PC-3 (cell line): ENCODE results near the gene NAA11. TPM values are rescaled to one million over a fixed set of nuclear protein-coding genes. Genes with fewer than 3 reads are reported as not detected.

Experiments used
- ATAC-seq: fragments of 200-7000 bp; cut with Tn5 transposase; 2 replicates; pipeline ENCODE4 v1.9.1; 2020; ENCODE audit warnings: mild to moderate bottlenecking, moderate library complexity
- BruUV-seq: library from RNA; stranded (reverse); fragments of 400-500 nt; replicated peaks from 2 replicates; lab custom pipeline; 2021; lab: Mats Ljungman, UMichigan
- CTCF ChIA-PET: fragments of 300-600 bp; sonication (Branson Sonifier 250); formaldehyde crosslinking; loops from one replicate; lab custom pipeline; 2022; ENCODE audit warnings: antibody characterized with exemption; lab: Charles Lee
- POLR2A ChIA-PET: fragments of 300-600 bp; sonication (Branson Sonifier 250); formaldehyde crosslinking; loops from one replicate; lab custom pipeline; 2022; ENCODE audit warnings: antibody characterized with exemption; ENCODE audit not compliant: unreplicated experiment; lab: Charles Lee
- DNase-seq: peaks from one replicate; pipeline ENCODE4 v3.0.0-alpha.2; 2015
- H2AFZ ChIP-seq: fragments of 300-600 bp; sonication (generic); 2 replicates; pipeline ENCODE4 v1.6.0; 2016; ENCODE audit warnings: antibody characterized with exemption, low read length
- H3F3A ChIP-seq: fragments of 300-600 bp; sonication (generic); one replicate; pipeline ENCODE4 v1.6.0; 2017; ENCODE audit warnings: antibody characterized with exemption, low read length, control low read depth, mild to moderate bottlenecking; ENCODE audit not compliant: unreplicated experiment
- H3K27ac ChIP-seq: fragments of 300-600 bp; sonication (generic); 2 replicates; pipeline ENCODE4 v1.5.1; 2016; ENCODE audit warnings: mild to moderate bottlenecking, low read length
- H3K27me3 ChIP-seq: fragments of 300-600 bp; sonication (generic); 2 replicates; pipeline ENCODE4 v1.6.1; 2016; ENCODE audit warnings: low read length, mixed read lengths
- H3K36me3 ChIP-seq: fragments of 300-600 bp; sonication (generic); 2 replicates; pipeline ENCODE4 v1.6.1; 2016; ENCODE audit warnings: low read depth, mixed run types, low read length, mixed read lengths
- H3K4me1 ChIP-seq: fragments of 300-600 bp; sonication (generic); 2 replicates; pipeline ENCODE4 v1.5.1; 2016; ENCODE audit warnings: low read length; ENCODE audit not compliant: insufficient read depth
- H3K4me2 ChIP-seq: fragments of 300-600 bp; sonication (generic); 2 replicates; pipeline ENCODE4 v1.6.0; 2016; ENCODE audit warnings: low read length
- H3K4me3 ChIP-seq: fragments of 300-600 bp; sonication (generic); 2 replicates; pipeline ENCODE4 v1.5.1; 2016; ENCODE audit warnings: mild to moderate bottlenecking, low read length, mixed read lengths
- H3K79me2 ChIP-seq: fragments of 300-600 bp; sonication (generic); 2 replicates; pipeline ENCODE4 v1.6.1; 2017; ENCODE audit warnings: low read length, mixed read lengths
- H3K9ac ChIP-seq: fragments of 300-600 bp; sonication (generic); 2 replicates; pipeline ENCODE4 v1.6.0; 2016; ENCODE audit warnings: mild to moderate bottlenecking, low read length
- H3K9me2 ChIP-seq: fragments of 300-600 bp; sonication (generic); replicated peaks from 2 replicates; pipeline ENCODE4 v1.6.1; 2016; ENCODE audit warnings: mixed run types, low read length, mixed read lengths
- H3K9me3 ChIP-seq: fragments of 300-600 bp; sonication (generic); 2 replicates; pipeline ENCODE4 v1.6.1; 2016; ENCODE audit warnings: low read length, mixed read lengths
- H4K20me1 ChIP-seq: fragments of 300-600 bp; sonication (generic); 2 replicates; pipeline ENCODE4 v1.6.1; 2016; ENCODE audit warnings: low read length, mixed read lengths
- EZH2 ChIP-seq: fragments of 300-600 bp; sonication (generic); IDR thresholded peaks from one replicate; pipeline ENCODE4 v1.6.1; 2017; ENCODE audit warnings: antibody characterized with exemption, mild to moderate bottlenecking, low read length; ENCODE audit not compliant: unreplicated experiment
- EZH2phosphoT487 ChIP-seq: fragments of 300-600 bp; sonication (generic); IDR thresholded peaks from 2 replicates; pipeline ENCODE4 v1.6.1; 2018; ENCODE audit warnings: mild to moderate bottlenecking, antibody characterized with exemption, low read length, borderline replicate concordance
- intact Hi-C: fragments of 100-400 bp; cut with micrococcal nuclease; formaldehyde crosslinking; loops from 2 replicates; pipeline ENCODE4 v1.9.0; 2023
- total RNA-seq: library from RNA; depleted of rRNA; stranded (reverse); fragments of >200 nt; gene quantifications from 2 replicates; pipeline ENCODE4 v1.2.3, GENCODE V29; 2014
- TF ChIP-seq, protein P1 (sequence below): fragments of 300-600 bp; sonication (generic); conservative IDR thresholded peaks from 2 replicates; pipeline ENCODE4 v1.5.1; 2017; ENCODE audit warnings: antibody characterized with exemption, low read depth, mild to moderate bottlenecking, low read length

NAA11 gene
- total RNA-seq, 1 experiment from 2014 or later: not detected

DNA sequence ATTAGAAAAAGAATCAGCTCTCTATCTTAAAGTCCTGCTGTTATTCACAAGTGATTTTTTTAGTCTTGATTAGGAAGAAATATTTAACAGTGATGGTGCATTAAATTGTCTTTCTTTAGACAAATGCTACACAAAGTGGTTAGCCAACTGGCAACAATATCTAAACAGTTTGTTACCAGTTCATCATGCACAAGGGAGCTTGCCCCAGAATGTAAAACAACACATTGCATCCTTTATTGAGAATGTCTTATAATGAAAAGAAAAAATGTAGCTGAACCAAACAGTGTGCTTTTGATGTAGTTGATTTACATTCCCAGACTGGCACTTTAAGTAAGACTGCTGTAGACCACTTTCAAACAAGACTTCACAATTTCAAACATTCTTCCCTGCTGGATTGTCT, 34.1 kb upstream of the NAA11 start:
- H3K4me2 ChIP-seq: no peak overlapping the region
- H3K4me3 ChIP-seq: no peak overlapping the region
- no peaks in the 10 kb centered on the region for H3K36me3 ChIP-seq
- no peak for DNase-seq
- no peaks in the 10 kb centered on the region for H4K20me1 ChIP-seq
- no peaks in the 10 kb centered on the region for H3K27me3 ChIP-seq
- ChIA-PET POLR2A (no interaction called here), CTCF (no interaction called here)
- no peaks in the 10 kb centered on the region for H3K9me2 ChIP-seq
- BruUV-seq: no TSS peak
- TF ChIP-seq, protein P1, sequence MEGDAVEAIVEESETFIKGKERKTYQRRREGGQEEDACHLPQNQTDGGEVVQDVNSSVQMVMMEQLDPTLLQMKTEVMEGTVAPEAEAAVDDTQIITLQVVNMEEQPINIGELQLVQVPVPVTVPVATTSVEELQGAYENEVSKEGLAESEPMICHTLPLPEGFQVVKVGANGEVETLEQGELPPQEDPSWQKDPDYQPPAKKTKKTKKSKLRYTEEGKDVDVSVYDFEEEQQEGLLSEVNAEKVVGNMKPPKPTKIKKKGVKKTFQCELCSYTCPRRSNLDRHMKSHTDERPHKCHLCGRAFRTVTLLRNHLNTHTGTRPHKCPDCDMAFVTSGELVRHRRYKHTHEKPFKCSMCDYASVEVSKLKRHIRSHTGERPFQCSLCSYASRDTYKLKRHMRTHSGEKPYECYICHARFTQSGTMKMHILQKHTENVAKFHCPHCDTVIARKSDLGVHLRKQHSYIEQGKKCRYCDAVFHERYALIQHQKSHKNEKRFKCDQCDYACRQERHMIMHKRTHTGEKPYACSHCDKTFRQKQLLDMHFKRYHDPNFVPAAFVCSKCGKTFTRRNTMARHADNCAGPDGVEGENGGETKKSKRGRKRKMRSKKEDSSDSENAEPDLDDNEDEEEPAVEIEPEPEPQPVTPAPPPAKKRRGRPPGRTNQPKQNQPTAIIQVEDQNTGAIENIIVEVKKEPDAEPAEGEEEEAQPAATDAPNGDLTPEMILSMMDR: no peak
- TF ChIP-seq EZH2: no peak
- no peak for TF ChIP-seq EZH2phosphoT487
- intact Hi-C loops: no loop called here
- H3K9me3 ChIP-seq: no peaks in the 10 kb centered on the region
- no peaks in the 10 kb centered on the region for H3F3A ChIP-seq
- no peak overlapping the region for H2AFZ ChIP-seq
- no peaks in the 10 kb centered on the region for H3K79me2 ChIP-seq
- H3K27ac ChIP-seq: no peak overlapping the region
- no peaks in the 10 kb centered on the region for H3K4me1 ChIP-seq
- H3K9ac ChIP-seq: no peak overlapping the region
- ATAC-seq: no peak

DNA sequence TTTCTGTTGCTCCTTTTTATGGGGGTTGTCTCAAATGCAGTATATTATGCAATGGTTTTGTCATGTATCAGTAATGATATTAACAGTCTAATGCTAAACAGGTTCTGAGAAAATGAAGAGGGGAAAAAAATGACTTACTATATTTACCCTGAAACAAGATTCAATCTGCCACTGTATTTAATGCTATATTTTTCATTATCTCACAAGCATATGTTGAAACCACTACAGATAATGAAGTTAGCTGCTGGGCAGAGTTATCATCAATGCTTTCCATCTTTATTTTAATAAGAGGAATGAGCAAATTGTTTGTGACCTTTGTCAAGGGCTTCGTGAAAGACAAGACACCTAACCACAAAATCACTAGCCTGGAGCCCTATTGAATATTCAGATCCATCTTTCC, 32.6 kb upstream of the NAA11 start:
- Histone ChIP-seq H4K20me1 (no peaks in the 10 kb centered on the region), H3K79me2 (no peaks in the 10 kb centered on the region), H3F3A (no peaks in the 10 kb centered on the region), H3K4me3 (no peak overlapping the region), H3K4me2 (no peak overlapping the region), H3K27me3 (no peaks in the 10 kb centered on the region), H3K27ac (no peak overlapping the region), H3K9me2 (no peaks in the 10 kb centered on the region), H3K9me3 (no peaks in the 10 kb centered on the region), H2AFZ (no peak overlapping the region), H3K36me3 (no peaks in the 10 kb centered on the region), H3K9ac (no peak overlapping the region), H3K4me1 (no peaks in the 10 kb centered on the region)
- CTCF ChIA-PET: no interaction called here
- ATAC-seq (no peak), DNase-seq (no peak)
- BruUV-seq: no TSS peak
- intact Hi-C loops: no loop called here
- TF ChIP-seq EZH2phosphoT487: no peak
- no peak for TF ChIP-seq EZH2
- TF ChIP-seq, protein P1: no peak
- POLR2A ChIA-PET: no interaction called here

DNA sequence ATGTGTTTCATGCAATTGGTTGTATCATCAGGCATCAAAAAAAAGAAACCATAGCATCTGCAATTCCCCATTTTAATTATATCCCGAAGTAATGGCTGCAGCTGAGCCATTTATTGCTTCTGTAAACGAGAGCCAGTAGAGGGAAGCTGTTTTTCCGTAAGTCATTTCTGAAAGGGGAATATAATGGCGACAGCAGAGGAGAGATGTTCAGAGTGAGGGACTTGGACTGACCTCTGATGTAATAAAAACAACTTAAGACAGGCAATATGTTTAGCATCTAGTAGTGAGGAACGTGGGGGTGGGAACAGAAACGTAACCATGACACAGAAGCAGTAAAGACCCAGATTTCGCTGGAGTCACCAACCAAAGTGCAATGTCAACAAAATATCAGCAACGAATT, 31.5 kb upstream of the NAA11 start:
- H2AFZ ChIP-seq: no peak overlapping the region
- TF ChIP-seq EZH2 (no peak), EZH2phosphoT487 (no peak)
- TF ChIP-seq, protein P1: no peak
- POLR2A ChIA-PET: no interaction called here
- H3K79me2 ChIP-seq: no peaks in the 10 kb centered on the region
- H3K27ac ChIP-seq: no peak overlapping the region
- no peaks in the 10 kb centered on the region for H3K9me3 ChIP-seq
- no peaks in the 10 kb centered on the region for H4K20me1 ChIP-seq
- H3K4me1 ChIP-seq: no peaks in the 10 kb centered on the region
- no peak overlapping the region for H3K9ac ChIP-seq
- ATAC-seq (no peak), DNase-seq (no peak)
- intact Hi-C loops: no loop called here
- H3K9me2 ChIP-seq: no peaks in the 10 kb centered on the region
- CTCF ChIA-PET: no interaction called here
- H3K4me2 ChIP-seq: no peak overlapping the region
- no peaks in the 10 kb centered on the region for H3K36me3 ChIP-seq
- BruUV-seq: no TSS peak
- H3F3A ChIP-seq: no peaks in the 10 kb centered on the region
- H3K27me3 ChIP-seq: no peaks in the 10 kb centered on the region
- no peak overlapping the region for H3K4me3 ChIP-seq
